GM23338 (cell line): Measurements from ENCODE around the gene TMEM37. TPM values are rescaled to one million over a fixed set of nuclear protein-coding genes. Genes with fewer than 3 reads are reported as not detected.

Experiments used
- ATAC-seq: fragments of 200-7000 bp; cut with Tn5 transposase; 3 replicates; pipeline ENCODE4 v1.9.1; 2020
- DNase-seq: peaks from one replicate; pipeline ENCODE4 v3.0.0-alpha.2; 2015; ENCODE audit warnings: low spot score
- H2AFZ ChIP-seq: fragments of 200-600 bp; sonication (generic); 2 replicates; pipeline ENCODE4 v1.8.0; 2016; ENCODE audit warnings: antibody characterized with exemption, mild to moderate bottlenecking, moderate library complexity
- H3F3A ChIP-seq: fragments of 200-600 bp; sonication (generic); replicated peaks from 2 replicates; pipeline ENCODE4 v1.8.0; 2017; ENCODE audit warnings: antibody characterized with exemption, mixed run types, low read depth
- H3K27ac ChIP-seq: fragments of 200-600 bp; sonication (generic); 2 replicates; pipeline ENCODE4 v1.6.1; 2016; ENCODE audit warnings: low read depth
- H3K27me3 ChIP-seq: fragments of 200-600 bp; sonication (generic); 2 replicates; pipeline ENCODE4 v1.8.0; 2016; ENCODE audit warnings: mild to moderate bottlenecking, mixed run types, moderate library complexity; ENCODE audit not compliant: insufficient read depth
- H3K36me3 ChIP-seq: fragments of 200-600 bp; sonication (generic); 2 replicates; pipeline ENCODE4 v1.8.0; 2016; ENCODE audit warnings: mild to moderate bottlenecking; ENCODE audit not compliant: insufficient read depth
- H3K4me1 ChIP-seq: fragments of 200-600 bp; sonication (generic); 2 replicates; pipeline ENCODE4 v1.8.0; 2016; ENCODE audit warnings: mild to moderate bottlenecking, moderate library complexity; ENCODE audit not compliant: insufficient read depth
- H3K4me2 ChIP-seq: fragments of 200-600 bp; sonication (generic); 2 replicates; pipeline ENCODE4 v1.7.1; 2017; ENCODE audit warnings: mixed run types
- H3K4me3 ChIP-seq: fragments of 200-600 bp; sonication (generic); 2 replicates; pipeline ENCODE4 v1.6.1; 2016; ENCODE audit warnings: mixed run types
- H3K79me2 ChIP-seq: fragments of 200-600 bp; sonication (generic); replicated peaks from 2 replicates; pipeline ENCODE4 v1.8.0; 2017; ENCODE audit warnings: mild to moderate bottlenecking; ENCODE audit not compliant: insufficient read depth
- H3K9me2 ChIP-seq: fragments of 200-600 bp; sonication (generic); 2 replicates; pipeline ENCODE4 v1.8.0; 2017; ENCODE audit not compliant: insufficient read depth
- H4K20me1 ChIP-seq: fragments of 200-600 bp; sonication (generic); replicated peaks from 2 replicates; pipeline ENCODE4 v1.8.0; 2017; ENCODE audit warnings: mild to moderate bottlenecking; ENCODE audit not compliant: insufficient read depth
- H3K27ac Mint-ChIP-seq: 2 replicates; pipeline ENCODE4 v1.8.0; 2020; ENCODE audit warnings: inconsistent platforms, mild to moderate bottlenecking, moderate library complexity, mixed read lengths
- H3K27me3 Mint-ChIP-seq: 3 replicates; pipeline ENCODE4 v1.8.0; 2022; ENCODE audit warnings: low read depth, mild to moderate bottlenecking, moderate library complexity, mixed read lengths, inconsistent platforms; ENCODE audit not compliant: insufficient read depth, poor library complexity
- H3K36me3 Mint-ChIP-seq: 3 replicates; pipeline ENCODE4 v1.8.0; 2021; ENCODE audit warnings: low read depth, mild to moderate bottlenecking, inconsistent platforms, moderate library complexity, mixed read lengths
- H3K4me1 Mint-ChIP-seq: 3 replicates; pipeline ENCODE4 v1.8.0; 2020; ENCODE audit warnings: mild to moderate bottlenecking, inconsistent platforms, mixed read lengths
- H3K4me3 Mint-ChIP-seq: 3 replicates; pipeline ENCODE4 v1.8.0; 2021; ENCODE audit warnings: moderate library complexity, mild to moderate bottlenecking, inconsistent platforms, mixed read lengths
- H3K9me3 Mint-ChIP-seq: 3 replicates; pipeline ENCODE4 v1.8.0; 2020; ENCODE audit warnings: moderate library complexity, mild to moderate bottlenecking, inconsistent platforms, mixed read lengths
- CREB1 ChIP-seq: fragments of 250-450 bp; sonication (Bioruptor Pico); IDR thresholded peaks from 2 replicates; pipeline ENCODE4 v1.5.0; 2020; ENCODE audit warnings: low read depth, mild to moderate bottlenecking, moderate library complexity
- ETS1 ChIP-seq: IDR thresholded peaks from 2 replicates; pipeline ENCODE4 v1.6.1; 2016; ENCODE audit warnings: antibody characterized with exemption
- EZH2 ChIP-seq: fragments of 200-600 bp; sonication (generic); IDR thresholded peaks from one replicate; pipeline ENCODE4 v1.8.0; 2017; ENCODE audit warnings: antibody characterized with exemption, mild to moderate bottlenecking, low read depth; ENCODE audit not compliant: unreplicated experiment
- EZH2phosphoT487 ChIP-seq: fragments of 200-600 bp; sonication (generic); IDR thresholded peaks from one replicate; pipeline ENCODE4 v1.8.1; 2018; ENCODE audit warnings: antibody characterized with exemption; ENCODE audit not compliant: unreplicated experiment
- JUNB ChIP-seq: IDR thresholded peaks from one replicate; pipeline ENCODE4 v1.6.1; 2016; ENCODE audit warnings: antibody characterized with exemption; ENCODE audit not compliant: unreplicated experiment
- NANOG ChIP-seq: IDR thresholded peaks from 2 replicates; pipeline ENCODE4 v1.6.1; 2016; ENCODE audit warnings: antibody characterized with exemption, borderline replicate concordance
- REST ChIP-seq: IDR thresholded peaks from one replicate; pipeline ENCODE4 v1.6.1; 2018; ENCODE audit warnings: antibody characterized with exemption; ENCODE audit not compliant: unreplicated experiment
- STAT1 ChIP-seq: IDR thresholded peaks from one replicate; pipeline ENCODE4 v1.6.1; 2016; ENCODE audit warnings: antibody characterized with exemption; ENCODE audit not compliant: unreplicated experiment
- ZNF114 ChIP-seq: fragments of 250-450 bp; sonication (Bioruptor Pico); IDR thresholded peaks from 2 replicates; pipeline ENCODE4 v1.5.0; 2020; ENCODE audit warnings: mild to moderate bottlenecking, moderate library complexity
- ZNF331 ChIP-seq: fragments of 250-450 bp; sonication (Bioruptor Pico); IDR thresholded peaks from 2 replicates; pipeline ENCODE4 v1.5.0; 2020; ENCODE audit warnings: low read depth, mild to moderate bottlenecking, moderate library complexity
- ZNF462 ChIP-seq: fragments of 250-450 bp; sonication (Bioruptor Pico); IDR thresholded peaks from 2 replicates; pipeline ENCODE4 v1.5.0; 2020; ENCODE audit warnings: mild to moderate bottlenecking, moderate library complexity
- polyA plus RNA-seq: library from polyadenylated mRNA; unstranded; fragments of >200 nt; fragmentation: Nextera tagmentation; extraction: Ambion mirVana; gene quantifications from 2 replicates; pipeline ENCODE4 v1.2.1, GENCODE V29; 2016
- total RNA-seq: library from RNA; depleted of rRNA; stranded (reverse); fragments of >200 nt; shearing (Covaris generic); gene quantifications from 2 replicates; pipeline ENCODE4 v1.2.3, GENCODE V29; 2014

The TMEM37 gene
- total and polyA plus RNA-seq, 2 experiments from 2014 or later: 8.6 to 8.8 TPM

- Histone ChIP-seq H3K9me2 (no peaks in the 10 kb centered on the region), H3K27ac (no peak overlapping the region), H2AFZ (no peak overlapping the region), H3K36me3 (no peaks in the 10 kb centered on the region), H3K4me1 (0 out of 2 replicates have a peak, but pooled peaks cover 3% of the 10 kb centered on the region), H3K4me3 (no peak overlapping the region), H4K20me1 (no peaks in the 10 kb centered on the region), H3F3A (no peaks in the 10 kb centered on the region; the same call in 1 of the 2 replicates), H3K79me2 (peaks cover 8% of the 10 kb centered on the region; the same call in 1 of the 2 replicates), H3K27me3 (no peaks in the 10 kb centered on the region), H3K4me2 (no peak overlapping the region)
- ATAC-seq: no peak
- no peak for DNase-seq
- TF ChIP-seq NANOG (no peak), REST (no peak), ZNF331 (CRISPR knock-in tag) (no peak), JUNB (no peak), STAT1 (no peak), EZH2phosphoT487 (no peak), EZH2 (no peak), ZNF114 (CRISPR knock-in tag) (no peak), ETS1 (no peak), ZNF462 (CRISPR knock-in tag) (no peak), CREB1 (CRISPR knock-in tag) (no peak)
- H3K4me3 Mint-ChIP-seq: no peak overlapping the region
- H3K9me3 Mint-ChIP-seq: no peaks in the 10 kb centered on the region
- H3K4me1 Mint-ChIP-seq: peaks cover 10% of the 10 kb centered on the region; the same call in 2 of the 3 replicates
- H3K36me3 Mint-ChIP-seq: peaks cover 19% of the 10 kb centered on the region; the same call in 2 of the 3 replicates
- H3K27me3 Mint-ChIP-seq: peaks cover 16% of the 10 kb centered on the region
- no peak overlapping the region for H3K27ac Mint-ChIP-seq
Observed at GRCh38 chr2:119440501-119440870, 8.8 kb downstream of the TMEM37 start.
